GM12878 (cell line): ENCODE results near the gene EML1. TPM values are rescaled to one million over a fixed set of nuclear protein-coding genes. Genes with fewer than 3 reads are reported as not detected.

Source experiments
- ATAC-seq: fragments of 200-7000 bp; cut with Tn5 transposase; 3 replicates; pipeline ENCODE4 v1.9.1; 2020; ENCODE audit warnings: mild to moderate bottlenecking, moderate library complexity
- BruUV-seq: library from RNA; stranded (reverse); fragments of 400-500 nt; replicated peaks from 2 replicates; lab custom pipeline; 2021; lab: Mats Ljungman, UMichigan
- CTCF ChIA-PET: fragments of 300-600 bp; sonication (Branson Sonifier 250); formaldehyde crosslinking; extraction: SDS; loops from one replicate; lab custom pipeline; 2021; ENCODE audit warnings: inconsistent platforms; lab: Yijun Ruan, JAX
- POLR2A ChIA-PET: fragments of 350-600 bp; formaldehyde crosslinking; extraction: SDS; loops from one replicate; lab custom pipeline; 2021; ENCODE audit warnings: inconsistent platforms; lab: Charles Lee
- RAD21 ChIA-PET: fragments of 300-600 bp; sonication (Branson Sonifier 250); formaldehyde crosslinking; loops from one replicate; lab custom pipeline; 2023; ENCODE audit warnings: antibody characterized with exemption; ENCODE audit not compliant: unreplicated experiment; lab: Charles Lee
- SMC1A ChIA-PET: fragments of 300-600 bp; sonication (Branson Sonifier 250); formaldehyde crosslinking; loops from one replicate; lab custom pipeline; 2023; ENCODE audit not compliant: unreplicated experiment, uncharacterized antibody; lab: Charles Lee
- DNase-seq: peaks from one replicate; pipeline ENCODE4 v3.0.0-alpha.2; 2011; ENCODE audit warnings: low read depth, low spot score
- FAIRE-seq: peaks from 3 replicates; lab custom pipeline; 2011; peaks lifted over from hg19 to GRCh38; lab: Jason Lieb, UNC
- H2AFZ ChIP-seq: 2 replicates; pipeline ENCODE4 v1.6.0; 2011; ENCODE audit warnings: low read depth, low read length, control low read depth; ENCODE audit not compliant: control insufficient read depth
- H3K27ac ChIP-seq: 2 replicates; pipeline ENCODE4 v1.5.1; 2011; ENCODE audit warnings: control low read depth; ENCODE audit not compliant: control insufficient read depth, insufficient read depth
- H3K27me3 ChIP-seq, 2 experiments: replicated peaks in 1 of 2; 2 replicates each; pipeline versions ENCODE4 v1.6.0 to v1.6.1; 2011; ENCODE audit warnings: low read length in 1 of 2; ENCODE audit not compliant: control insufficient read depth in 2 of 2, insufficient read depth in 2 of 2
- H3K36me3 ChIP-seq, 2 experiments: 2 replicates each; pipeline ENCODE4 v1.5.1; 2011; ENCODE audit warnings: low read length in 1 of 2; ENCODE audit not compliant: control insufficient read depth in 2 of 2, insufficient read depth in 2 of 2
- H3K4me1 ChIP-seq: 2 replicates; pipeline ENCODE4 v1.6.1; 2011; ENCODE audit warnings: mild to moderate bottlenecking, low read length, moderate library complexity, mixed read lengths; ENCODE audit not compliant: control insufficient read depth, insufficient read depth
- H3K4me2 ChIP-seq: 2 replicates; pipeline ENCODE4 v1.6.0; 2011; ENCODE audit warnings: control low read depth; ENCODE audit not compliant: control insufficient read depth, insufficient read depth
- H3K4me3 ChIP-seq: fragments of 200-600 bp; sonication (generic); 2 replicates; pipeline ENCODE4 v1.5.1; 2016
- H3K79me2 ChIP-seq: 2 replicates; pipeline ENCODE4 v1.6.0; 2011; ENCODE audit warnings: low read length; ENCODE audit not compliant: control insufficient read depth, insufficient read depth
- H3K9ac ChIP-seq: 2 replicates; pipeline ENCODE4 v1.8.0; 2011; ENCODE audit warnings: low read length, control low read depth, mixed read lengths; ENCODE audit not compliant: control insufficient read depth, insufficient read depth
- H3K9me3 ChIP-seq: replicated peaks from 3 replicates; pipeline ENCODE4 v1.5.1; 2011; ENCODE audit warnings: mild to moderate bottlenecking, low read length; ENCODE audit not compliant: control insufficient read depth, insufficient read depth
- H4K20me1 ChIP-seq: 2 replicates; pipeline ENCODE4 v1.6.0; 2011; ENCODE audit not compliant: control insufficient read depth, insufficient read depth
- ATF2 ChIP-seq: IDR thresholded peaks from 2 replicates; pipeline ENCODE4 v1.6.1; 2012; ENCODE audit warnings: low read length, inconsistent platforms
- BCL3 ChIP-seq: IDR thresholded peaks from 2 replicates; pipeline ENCODE4 v1.6.1; 2011; ENCODE audit warnings: borderline replicate concordance, low read depth, mild to moderate bottlenecking, moderate library complexity, low read length; ENCODE audit not compliant: insufficient read depth, poor library complexity, severe bottlenecking
- CHD1 ChIP-seq: IDR thresholded peaks from 2 replicates; pipeline ENCODE4 v1.6.1; 2012; ENCODE audit warnings: low read depth, low read length, improper control_type of control experiment
- HDAC2 ChIP-seq: fragments of 200-600 bp; sonication (generic); IDR thresholded peaks from 2 replicates; pipeline ENCODE4 v1.6.1; 2017
- IKZF2 ChIP-seq, 2 experiments: fragments of 450-650 bp; IDR thresholded peaks; 2 replicates each; pipeline ENCODE4 v1.6.1; 2017; ENCODE audit warnings: mild to moderate bottlenecking in 2 of 2, moderate library complexity in 2 of 2
- JUND ChIP-seq: IDR thresholded peaks from 2 replicates; pipeline ENCODE4 v1.6.1; 2012; ENCODE audit warnings: low read depth, mild to moderate bottlenecking, low read length, improper control_type of control experiment, moderate library complexity
- NFYB ChIP-seq: IDR thresholded peaks from 2 replicates; pipeline ENCODE4 v1.6.1; 2011; ENCODE audit warnings: low read depth, mild to moderate bottlenecking, low read length, improper control_type of control experiment, moderate library complexity; ENCODE audit not compliant: insufficient read depth
- NR2F1 ChIP-seq: fragments of 450-650 bp; conservative IDR thresholded peaks from 2 replicates; pipeline ENCODE4 v1.6.1; 2017; ENCODE audit warnings: mild to moderate bottlenecking
- POLR2A ChIP-seq: IDR thresholded peaks from 2 replicates; pipeline ENCODE4 v1.6.1; 2011; ENCODE audit warnings: low read depth, mild to moderate bottlenecking, low read length
- RB1 ChIP-seq: fragments of 450-650 bp; formaldehyde crosslinking; IDR thresholded peaks from 2 replicates; pipeline ENCODE4 v1.6.1; 2017; ENCODE audit warnings: mild to moderate bottlenecking, borderline replicate concordance
- RELA ChIP-seq: fragments of 450-650 bp; IDR thresholded peaks from 2 replicates; pipeline ENCODE4 v1.8.0; 2014; ENCODE audit warnings: borderline replicate concordance; ENCODE audit not compliant: partially characterized antibody
- SMAD5 ChIP-seq: IDR thresholded peaks from 2 replicates; pipeline ENCODE4 v1.6.1; 2016; ENCODE audit warnings: antibody characterized with exemption, low read depth
- SPI1 ChIP-seq: IDR thresholded peaks from 2 replicates; pipeline ENCODE4 v1.6.1; 2011; ENCODE audit warnings: low read depth, mild to moderate bottlenecking, low read length, moderate library complexity, borderline replicate concordance; ENCODE audit not compliant: insufficient read depth
- SREBF2 ChIP-seq: IDR thresholded peaks from 2 replicates; pipeline ENCODE4 v1.6.1; 2012; ENCODE audit warnings: mild to moderate bottlenecking, low read length
- SRF ChIP-seq, 2 experiments: IDR thresholded peaks; 2 replicates each; pipeline ENCODE4 v1.6.1; 2011; ENCODE audit warnings: low read depth in 2 of 2, low read length in 2 of 2, mild to moderate bottlenecking in 1 of 2, moderate library complexity in 1 of 2
- ZNF592 ChIP-seq: fragments of 450-650 bp; IDR thresholded peaks from 2 replicates; pipeline ENCODE4 v1.6.1; 2017; ENCODE audit warnings: mild to moderate bottlenecking, moderate library complexity
- in situ Hi-C: fragments of 300-500 bp; cut with MboI; formaldehyde crosslinking; loops from 9 replicates; pipeline ENCODE4 v1.14.3; 2018; ENCODE audit warnings: mixed read lengths
- intact Hi-C: fragments of 100-400 bp; cut with micrococcal nuclease; formaldehyde crosslinking; loops from one replicate; pipeline ENCODE4 v1.14.2; 2022; ENCODE audit not compliant: unreplicated experiment
- polyA plus RNA-seq, 11 experiments: library from polyadenylated mRNA; depleted of rRNA in 4 of 11; unstranded in 6 of 11; stranded (reverse) in 5 of 11; fragments of >200 nt; fragmentation: Nextera tagmentation in 4 of 11; fragmentation: Illumina TruSeq in 1 of 11; extraction: Ambion mirVana in 4 of 11; extraction: Trizol in 1 of 11; gene quantifications; 1 replicate in 1 of 11; 2 replicates in 10 of 11; pipeline versions ENCODE4 v1.2.1 to v1.2.3, GENCODE V29; 2011 to 2016; ENCODE audit warnings: inconsistent platforms in 2 of 11, missing spikeins in 2 of 11, low read depth in 1 of 11
- total RNA-seq, 4 experiments: library from RNA; depleted of rRNA in 3 of 4; stranded (reverse); fragments of >200 nt in 3 of 4; fragmentation: Illumina TruSeq in 1 of 4; extraction: Trizol in 1 of 4; gene quantifications; 2 replicates each; pipeline versions ENCODE4 v1.2.1 to v1.2.3, GENCODE V29; 2013 to 2021

EML1 gene
- total and polyA plus RNA-seq, 10 of the 15 experiments (the other 5 are each of a cell fraction or from before 2014, with no cell fraction given), result 0.05 to 3.4 (median 0.11) TPM; not detected in 3

GRCh38 chr14:99975190-99975589 lies 182.0 kb downstream of the EML1 start:
- ChIA-PET SMC1A (interaction anchor here (1.3 to 1.6 kb wide), 3 partner anchors 8 to 92 kb away, joined by 3 to 10 read pairs (median 3); no protein-coding TSS in a partner anchor), CTCF (interaction anchor here (0.6 to 2.3 kb wide), 6 partner anchors 8 to 218 kb away, joined by 3 to 11 read pairs (median 6); no protein-coding TSS in a partner anchor), RAD21 (no interaction called here), POLR2A (interaction anchor here (0.5 kb wide), 2 partner anchors 31 to 40 kb away, joined by 3 read pairs; no protein-coding TSS in a partner anchor)
- ATAC-seq (no peak), DNase-seq (no peak), FAIRE-seq (no peak)
- Histone ChIP-seq H3K27ac (no peak overlapping the region), H3K9ac (no peak overlapping the region), H2AFZ (no peak overlapping the region), H3K9me3 (no peaks in the 10 kb centered on the region), H3K4me2 (no peak overlapping the region), H3K79me2 (no peaks in the 10 kb centered on the region), H3K4me3 (no peak overlapping the region), H3K27me3 (peaks cover 0 to 5% of the 10 kb centered on the region in 2 experiments; a peak in 2 of 4 replicates), H4K20me1 (no peaks in the 10 kb centered on the region), H3K4me1 (no peaks in the 10 kb centered on the region), H3K36me3 (no peaks in the 10 kb centered on the region)
- BruUV-seq, result no TSS peak
- TF ChIP-seq NR2F1 (no peak), RB1 (no peak), JUND (no peak), POLR2A (no peak), SPI1 (no peak), RELA (no peak), ZNF592 (no peak), NFYB (no peak), ATF2 (no peak), BCL3 (no peak), SMAD5 (no peak), SREBF2 (no peak), SRF (IDR thresholded peaks at IDR 0.05; ENCODE audit: low read depth in 2 of 2, low read length in 2 of 2) (no peak), HDAC2 (no peak), CHD1 (no peak), IKZF2 (IDR thresholded peaks at IDR 0.05) (no peak)
- intact Hi-C loops, result no loop called here
- in situ Hi-C loops, result no loop called here
